NCI-H446 treated with DMSO at 0.1 percent for 48 hours (cell line): ENCODE data around the gene DMP1.

ENCODE experiments used
- DNase-seq: peaks from one replicate; lab custom pipeline; 2025; lab: John Stamatoyannopoulos, UW

The DMP1 gene

GRCh38 chr4:87649980-87650379 lies at the start of gene DMP1:
DMP1 (plus strand) TSS chr4:87650280; CDS start chr4:87656493, 6,213 bp downstream.
- DNase-seq = no peak

- DNase-seq = no peak
Observed at GRCh38 chr4:87601361-87601760, 48.7 kb upstream of the DMP1 start.

- DNase-seq = no peak
Observed at GRCh38 chr4:87608229-87608628, 41.9 kb upstream of the DMP1 start, which contains the start of gene DSPP. DSPP (plus strand) TSS chr4:87608529; CDS start chr4:87610909, 2,380 bp downstream.

- DNase-seq = no peak
Observed at GRCh38 chr4:87614292-87614890, 35.7 kb upstream of the DMP1 start.

GRCh38 chr4:87616268-87616667 lies 33.8 kb upstream of the DMP1 start:
- no peak for DNase-seq

DNA sequence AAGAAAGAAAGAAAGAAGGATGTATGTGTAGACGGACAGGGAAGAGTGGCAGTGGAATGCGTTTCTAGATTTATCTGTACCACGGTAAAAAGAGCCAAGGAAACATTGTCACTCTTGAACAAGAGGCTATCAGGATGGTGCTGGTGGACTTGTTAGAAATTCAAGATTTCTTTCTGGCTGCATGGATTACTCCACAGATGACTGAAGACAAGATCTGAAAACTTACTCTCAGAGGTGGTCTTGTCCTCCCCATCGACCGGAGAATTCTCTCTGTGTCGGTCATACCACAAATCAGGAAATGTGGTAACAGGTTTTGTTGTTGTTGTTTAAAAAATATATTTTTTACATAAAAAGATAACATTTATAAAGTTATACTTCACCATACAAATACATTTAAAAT lies 30.0 kb upstream of the DMP1 start:
- no peak for DNase-seq

DNA sequence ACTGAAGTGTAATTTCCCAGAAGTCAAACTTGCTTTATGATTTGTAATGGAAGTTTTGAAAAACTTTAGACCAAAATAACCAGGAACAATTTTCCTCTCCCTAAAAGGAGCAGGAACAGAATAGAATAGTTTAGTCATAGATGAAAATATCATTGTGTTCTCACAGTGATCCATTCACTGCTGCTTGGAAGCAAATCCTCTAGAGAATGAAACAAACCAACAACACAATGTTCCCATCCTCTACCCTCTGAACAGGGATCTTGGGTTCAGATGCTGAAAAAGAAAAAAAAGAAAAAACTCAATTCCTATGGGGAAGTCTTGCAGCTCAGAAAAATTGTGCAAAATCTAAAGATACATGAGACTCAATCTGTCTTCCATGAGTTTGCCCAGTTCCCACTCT lies 29.6 kb upstream of the DMP1 start:
- no peak for DNase-seq

GRCh38 chr4:87622303-87622702 lies 27.8 kb upstream of the DMP1 start:
- no peak for DNase-seq

DNA sequence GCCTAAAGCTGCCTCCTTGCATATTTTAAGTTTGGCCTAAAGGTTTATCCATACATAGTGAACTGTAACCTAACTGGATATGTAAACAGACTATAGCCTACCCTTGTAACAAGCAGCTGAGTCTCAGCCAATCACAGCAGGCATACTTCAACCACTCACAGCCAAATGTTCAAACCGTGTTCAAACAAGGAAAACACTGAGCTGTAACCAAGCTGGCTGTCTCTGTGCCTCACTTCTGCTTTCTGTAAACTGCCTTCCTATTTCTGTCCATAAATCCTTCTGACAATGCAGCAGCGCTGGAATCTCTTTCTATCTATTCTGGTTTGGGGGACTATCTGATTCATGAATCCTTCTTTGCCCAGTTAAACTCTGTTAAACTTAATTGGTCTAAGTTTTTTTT lies 25.4 kb upstream of the DMP1 start:
- DNase-seq = no peak

DNA sequence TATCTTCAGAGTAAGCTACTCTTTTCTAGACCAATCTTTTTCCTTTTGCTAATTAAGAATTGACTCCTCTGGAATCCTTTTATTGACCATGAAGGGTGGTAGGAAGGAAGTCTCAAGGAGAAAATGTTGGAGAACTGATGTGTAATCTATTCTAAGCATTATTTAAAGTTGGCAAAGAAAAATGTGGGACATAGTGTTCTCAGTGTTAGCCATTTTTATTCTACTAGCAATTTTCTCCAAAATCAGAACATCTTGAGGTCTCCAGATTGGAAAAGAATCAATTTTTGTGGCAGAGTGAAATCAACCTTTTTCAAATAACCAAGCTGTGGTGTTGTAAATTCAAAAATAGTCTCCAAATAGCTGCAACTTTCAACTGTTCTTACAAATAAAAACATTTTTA lies 18.4 kb upstream of the DMP1 start:
- no peak for DNase-seq

GRCh38 chr4:87632469-87632868 lies 17.6 kb upstream of the DMP1 start:
- no peak for DNase-seq

DNA sequence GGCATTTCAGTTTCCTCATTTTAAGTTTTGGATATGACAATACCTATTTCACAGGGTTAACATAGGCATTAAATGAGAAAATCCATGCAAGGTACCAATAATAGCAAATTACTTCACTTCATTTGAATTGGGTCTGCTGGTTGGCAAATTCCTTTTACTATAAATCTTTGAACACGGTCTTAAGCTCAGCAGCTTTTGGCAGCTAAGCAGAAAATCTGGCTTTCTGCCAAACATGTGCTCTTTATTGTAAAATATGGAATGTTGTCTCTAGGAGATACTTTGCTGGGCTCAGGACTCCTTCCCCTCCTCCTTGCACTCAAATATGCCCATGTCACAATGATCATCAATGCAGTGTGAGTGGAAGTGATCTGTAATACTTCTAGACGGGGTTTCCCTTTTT lies 16.8 kb upstream of the DMP1 start:
- peak; percentile 37 for DNase-seq

- no peak for DNase-seq
Observed at GRCh38 chr4:87644286-87644685, 5.8 kb upstream of the DMP1 start.

DNA sequence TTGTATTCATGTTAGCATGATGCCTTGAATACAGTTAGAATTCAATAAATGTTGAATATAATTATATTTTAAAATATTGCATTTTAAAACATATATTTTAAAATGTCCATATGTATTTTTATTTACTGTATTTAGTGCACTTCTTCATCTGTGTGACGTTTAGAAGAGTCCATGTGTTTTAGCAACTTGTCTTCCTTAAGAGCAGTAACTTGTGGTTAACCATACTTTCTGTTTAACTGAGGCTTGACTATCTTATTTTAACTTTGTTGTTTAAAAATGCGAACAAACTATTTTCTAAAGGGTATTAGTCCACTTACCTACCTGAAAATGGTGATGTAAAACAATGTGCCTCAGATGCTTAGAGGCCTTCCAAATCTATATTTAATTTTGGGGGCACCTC lies 858 bp downstream of the DMP1 start:
- DNase-seq = no peak

- no peak for DNase-seq
Observed at GRCh38 chr4:87651941-87652340, 1.9 kb downstream of the DMP1 start.

DNA sequence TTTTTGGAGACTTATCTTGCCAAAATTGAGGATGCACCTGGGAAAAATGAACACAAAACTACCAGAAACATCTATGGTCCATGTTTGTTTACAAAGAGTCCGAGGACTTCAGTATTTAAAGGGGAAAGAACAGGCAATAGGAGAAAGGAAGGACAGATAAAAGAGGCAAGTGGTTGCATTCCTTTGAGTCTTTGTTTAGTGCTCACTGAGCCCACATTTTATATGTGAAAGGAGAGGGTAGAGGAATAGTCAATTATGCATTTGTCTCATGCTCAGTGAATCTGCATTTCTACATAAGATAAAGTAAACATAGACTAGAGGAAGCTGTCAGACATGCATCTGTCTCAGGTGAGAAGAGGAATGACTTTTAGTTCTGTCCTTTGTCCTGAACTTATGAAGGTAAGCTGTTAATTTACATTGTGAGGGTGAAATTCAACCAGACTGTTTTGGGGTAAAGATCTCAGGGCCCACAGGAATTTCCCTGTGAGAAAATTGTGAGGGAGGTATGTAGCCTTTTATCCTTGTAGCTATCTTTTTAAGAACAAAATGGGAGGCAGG lies 4.5 kb downstream of the DMP1 start:
- no peak for DNase-seq

DNA sequence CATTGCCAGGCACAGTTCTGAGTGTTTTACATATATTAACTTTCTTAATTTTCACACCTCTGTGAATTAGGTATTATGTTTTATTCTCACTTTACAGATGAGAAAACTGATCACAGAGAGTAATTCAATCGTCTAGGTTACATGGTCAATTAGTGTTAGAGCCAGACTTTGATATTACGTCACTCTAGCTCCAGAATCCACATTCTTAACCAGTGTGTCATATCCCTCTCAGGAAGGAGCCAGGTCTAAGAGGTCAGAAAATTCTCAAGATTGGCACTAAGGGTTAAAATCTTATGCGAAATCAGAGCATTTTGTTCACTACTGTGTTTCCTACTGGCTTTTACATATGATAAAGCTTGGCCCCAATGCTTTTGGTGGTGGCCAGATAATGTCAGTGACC lies 7.4 kb downstream of the DMP1 start:
- no peak for DNase-seq

DNA sequence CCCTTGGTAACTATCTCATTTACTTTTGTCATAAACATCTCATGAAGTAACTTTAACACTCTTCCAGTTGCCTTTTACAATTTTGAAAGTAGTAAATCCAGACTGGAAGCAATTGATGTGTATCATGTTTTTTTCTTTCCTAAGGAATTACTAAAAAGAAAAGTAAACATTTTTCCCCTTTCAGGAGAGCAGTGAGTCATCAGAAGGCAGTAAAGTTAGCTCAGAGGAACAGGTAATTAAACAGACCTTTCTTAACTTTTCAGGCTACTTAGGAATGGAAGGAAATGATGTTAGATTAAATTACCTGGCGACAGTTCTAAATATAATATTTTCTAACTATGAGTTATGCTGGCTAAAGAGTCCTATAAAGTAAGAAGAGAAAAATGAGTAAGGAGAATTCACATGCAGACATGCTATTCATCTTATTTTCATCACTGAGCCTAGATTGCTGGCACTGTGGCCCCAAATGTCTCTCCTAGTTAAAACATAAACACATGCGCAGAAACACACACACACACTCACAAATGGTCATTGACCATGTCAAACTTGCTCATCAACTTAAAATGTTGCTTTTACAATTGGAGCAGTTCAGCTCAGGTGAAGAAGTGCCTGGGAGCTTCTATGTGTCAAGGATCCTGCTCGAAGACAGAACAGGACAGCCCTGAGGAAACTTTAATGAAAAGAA lies 9.3 kb downstream of the DMP1 start:
- no peak for DNase-seq

GRCh38 chr4:87662871-87663270 lies 12.8 kb downstream of the DMP1 start:
- no peak for DNase-seq

DNA sequence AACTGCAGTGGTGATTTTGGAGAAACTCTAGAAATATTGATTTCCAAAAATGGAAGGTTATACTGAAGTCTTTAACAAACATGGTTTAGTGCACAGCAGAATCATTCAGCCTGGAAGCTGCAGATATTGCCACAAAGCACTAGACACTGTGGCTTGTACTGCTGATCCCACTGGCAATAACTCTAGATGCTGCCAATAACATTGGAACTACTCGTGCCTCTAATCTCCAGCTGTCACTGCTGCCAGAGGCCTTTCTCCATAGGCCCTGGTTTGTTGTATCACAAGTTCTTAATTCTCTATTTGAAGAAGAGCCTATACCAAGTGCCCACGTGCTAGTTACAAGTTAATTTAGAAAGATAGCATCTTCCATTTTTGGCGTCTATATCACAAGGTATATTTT lies 19.3 kb downstream of the DMP1 start:
- DNase-seq = peak; percentile 18

GRCh38 chr4:87677731-87678130 lies 27.7 kb downstream of the DMP1 start:
- DNase-seq = no peak

GRCh38 chr4:87679449-87680169 lies 29.5 kb downstream of the DMP1 start:
- peak; percentile 7 for DNase-seq

- no peak for DNase-seq
Observed at GRCh38 chr4:87680271-87680670, 30.2 kb downstream of the DMP1 start.
